Measurements from ENCODE around the gene PRRG4.
"Not testable (repeated sequence)": the region's sequence is repeated elsewhere in the genome, so short reads cannot be mapped to it uniquely, and the experiment has no call there.

Gene PRRG4

GRCh38 chr11:32885556-32885955 lies 55.8 kb downstream of the PRRG4 start:
- TF ChIP-seq, protein P1, sequence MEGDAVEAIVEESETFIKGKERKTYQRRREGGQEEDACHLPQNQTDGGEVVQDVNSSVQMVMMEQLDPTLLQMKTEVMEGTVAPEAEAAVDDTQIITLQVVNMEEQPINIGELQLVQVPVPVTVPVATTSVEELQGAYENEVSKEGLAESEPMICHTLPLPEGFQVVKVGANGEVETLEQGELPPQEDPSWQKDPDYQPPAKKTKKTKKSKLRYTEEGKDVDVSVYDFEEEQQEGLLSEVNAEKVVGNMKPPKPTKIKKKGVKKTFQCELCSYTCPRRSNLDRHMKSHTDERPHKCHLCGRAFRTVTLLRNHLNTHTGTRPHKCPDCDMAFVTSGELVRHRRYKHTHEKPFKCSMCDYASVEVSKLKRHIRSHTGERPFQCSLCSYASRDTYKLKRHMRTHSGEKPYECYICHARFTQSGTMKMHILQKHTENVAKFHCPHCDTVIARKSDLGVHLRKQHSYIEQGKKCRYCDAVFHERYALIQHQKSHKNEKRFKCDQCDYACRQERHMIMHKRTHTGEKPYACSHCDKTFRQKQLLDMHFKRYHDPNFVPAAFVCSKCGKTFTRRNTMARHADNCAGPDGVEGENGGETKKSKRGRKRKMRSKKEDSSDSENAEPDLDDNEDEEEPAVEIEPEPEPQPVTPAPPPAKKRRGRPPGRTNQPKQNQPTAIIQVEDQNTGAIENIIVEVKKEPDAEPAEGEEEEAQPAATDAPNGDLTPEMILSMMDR (IDR thresholded peaks at IDR 0.05; ENCODE audit: low read depth, low read length, missing control alignments), result no peak
- H3K4me3 ChIP-seq (ENCODE audit: low read depth, low read length), result no peak overlapping the region
- DNase-seq (ENCODE audit: low read depth), result no peak
- in situ Hi-C loops (cut with HindIII; ENCODE audit: low sequenced_read_pairs), result no loop called here

DNA sequence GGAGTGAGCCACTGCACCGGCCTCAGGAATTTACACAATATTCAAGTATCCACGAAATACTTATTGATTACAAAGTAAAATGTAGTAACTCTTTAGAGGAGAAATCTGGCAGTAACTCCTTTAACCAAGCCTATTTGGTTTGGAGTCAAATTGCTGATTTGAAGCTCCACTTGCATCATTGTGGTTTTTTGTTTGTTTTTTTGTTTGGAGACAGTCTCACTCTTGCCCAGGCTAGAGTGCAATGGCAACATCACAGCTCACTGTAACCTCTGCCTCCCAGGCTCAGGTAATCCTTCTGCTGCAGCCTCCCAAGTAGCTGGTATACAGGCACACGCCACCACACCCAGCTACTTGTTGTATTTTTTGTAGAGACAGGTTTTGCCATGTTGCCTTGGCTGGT lies 56.5 kb downstream of the PRRG4 start:
- in situ Hi-C loops (cut with HindIII; ENCODE audit: low sequenced_read_pairs), result no loop called here
- H3K4me3 ChIP-seq (ENCODE audit: low read depth, low read length), result no peak overlapping the region
- TF ChIP-seq, protein P1 (IDR thresholded peaks at IDR 0.05; ENCODE audit: low read depth, low read length, missing control alignments), result no peak
- DNase-seq (ENCODE audit: low read depth), result no peak

DNA sequence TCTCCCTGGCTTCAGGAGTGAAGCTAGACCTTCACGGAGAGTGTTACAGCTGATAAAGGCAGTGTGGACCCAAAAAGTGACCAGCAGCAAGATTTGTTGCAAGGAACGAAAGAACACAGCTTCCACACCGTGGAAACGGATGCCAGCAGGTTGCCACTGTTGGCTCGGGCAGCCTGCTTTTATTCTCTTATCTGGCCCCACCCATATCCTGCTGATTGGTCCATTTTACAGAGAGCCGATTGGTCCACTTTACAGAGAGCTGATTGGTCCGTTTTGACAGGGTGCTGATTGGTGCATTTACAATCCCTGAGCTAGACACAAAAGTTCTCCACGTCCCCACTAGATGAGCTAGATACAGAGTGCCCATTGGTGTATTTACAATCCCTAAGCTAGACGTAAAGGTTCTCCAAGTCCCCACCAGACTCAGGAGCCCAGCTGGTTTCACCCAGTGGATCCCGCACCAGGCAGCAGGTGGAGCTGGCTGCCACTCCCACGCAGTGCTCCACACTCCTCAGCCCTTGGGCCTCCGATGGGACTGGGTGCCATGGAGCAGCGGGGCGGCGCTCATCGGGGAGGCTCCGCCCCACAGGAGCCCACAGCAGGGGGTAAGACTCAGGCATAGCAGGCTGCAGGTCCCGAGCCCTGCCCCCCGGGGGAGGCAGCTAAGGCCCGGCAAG lies 58.1 kb downstream of the PRRG4 start:
- DNase-seq (ENCODE audit: low read depth); H3K4me3 ChIP-seq (ENCODE audit: low read depth, low read length); in situ Hi-C loops (cut with HindIII; ENCODE audit: low sequenced_read_pairs): not testable (repeated sequence)

DNA sequence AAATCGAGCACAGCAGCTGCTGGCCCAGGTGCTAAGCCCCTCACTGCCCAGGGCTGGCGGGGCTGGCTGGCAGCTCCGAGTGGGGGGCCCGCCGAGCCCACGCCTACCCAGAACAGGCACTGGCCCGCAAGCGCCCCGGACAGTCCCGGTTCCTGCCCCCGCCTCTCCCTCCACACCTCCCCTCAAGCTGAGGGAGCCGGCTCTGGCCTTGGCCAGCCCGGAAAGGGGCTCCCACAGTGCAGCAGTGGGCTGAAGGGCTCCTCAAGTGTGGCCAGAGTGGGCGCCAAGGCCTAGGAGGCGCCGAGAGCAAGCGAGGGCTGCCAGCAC lies 58.6 kb downstream of the PRRG4 start:
- in situ Hi-C loops (cut with HindIII; ENCODE audit: low sequenced_read_pairs); H3K4me3 ChIP-seq (ENCODE audit: low read depth, low read length): not testable (repeated sequence)

DNA sequence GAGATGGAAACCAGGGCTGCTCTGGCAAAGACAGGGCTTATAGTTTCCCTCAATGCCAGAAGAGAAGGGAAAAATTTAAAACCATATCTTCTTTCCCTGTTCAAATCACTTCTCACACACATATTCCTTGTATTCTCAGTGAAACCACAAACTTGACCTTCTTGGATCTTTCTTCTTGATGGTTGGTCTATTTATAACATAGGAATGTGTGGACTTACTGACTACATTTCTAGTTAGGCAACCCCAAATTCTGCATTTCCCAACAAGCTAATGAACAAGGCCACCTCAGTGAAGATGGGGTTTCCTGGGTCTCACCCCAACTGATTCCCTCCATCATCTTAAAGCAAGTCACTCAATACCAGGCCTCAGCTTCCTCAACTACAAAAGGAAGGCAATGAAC lies 59.1 kb downstream of the PRRG4 start:
- DNase-seq (ENCODE audit: low read depth), result no peak
- in situ Hi-C loops (cut with HindIII; ENCODE audit: low sequenced_read_pairs), result no loop called here
- H3K4me3 ChIP-seq (ENCODE audit: low read depth, low read length), result no peak overlapping the region
- TF ChIP-seq, protein P1 (IDR thresholded peaks at IDR 0.05; ENCODE audit: low read depth, low read length, missing control alignments), result no peak

More for the DNA sequence above, 58.6 kb downstream of the PRRG4 start:
- DNase-seq (ENCODE audit: low read depth), result not testable (repeated sequence)

DNA sequence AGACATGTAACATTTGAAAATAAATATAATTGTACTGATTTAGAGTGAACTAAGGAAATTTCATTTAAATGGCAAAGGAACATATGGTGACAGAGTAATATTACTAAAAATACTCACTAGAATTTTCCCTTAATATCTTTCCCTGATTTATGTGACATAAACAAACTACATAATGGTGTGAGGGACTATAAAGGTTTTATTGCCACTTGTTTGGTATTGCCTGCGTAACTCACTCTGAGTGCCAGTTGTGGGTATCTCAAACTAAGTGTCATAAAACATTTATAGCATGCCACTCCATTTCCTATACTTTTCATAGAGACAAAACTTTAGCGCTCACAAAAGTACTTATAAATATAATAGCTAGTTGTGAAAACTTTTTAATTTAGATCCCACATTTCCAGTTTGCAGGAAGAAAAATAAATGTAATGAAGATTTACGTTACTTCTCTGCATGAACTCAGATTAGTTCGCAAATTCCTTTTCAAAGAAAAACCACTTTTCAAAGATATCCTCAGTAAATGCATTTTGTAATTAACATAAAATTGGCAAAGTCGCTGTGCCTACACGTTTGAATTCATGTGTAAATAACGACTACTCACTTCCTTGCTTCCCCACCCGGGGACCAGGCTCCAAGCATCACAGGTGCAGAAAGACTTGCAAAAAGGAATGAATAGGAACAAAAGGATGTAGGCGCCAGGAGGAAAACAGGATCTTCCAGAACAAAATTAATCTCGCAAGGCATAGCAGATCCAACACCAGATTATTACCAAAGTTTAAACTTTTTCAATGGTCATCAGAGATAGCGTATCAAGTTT lies 61.3 kb downstream of the PRRG4 start:
- no peak overlapping the region for H3K4me3 ChIP-seq (ENCODE audit: low read depth, low read length)
- no peak for DNase-seq (ENCODE audit: low read depth)
- TF ChIP-seq, protein P1 (IDR thresholded peaks at IDR 0.05; ENCODE audit: low read depth, low read length, missing control alignments), result no peak
- in situ Hi-C loops (cut with HindIII; ENCODE audit: low sequenced_read_pairs), result no loop called here

DNA sequence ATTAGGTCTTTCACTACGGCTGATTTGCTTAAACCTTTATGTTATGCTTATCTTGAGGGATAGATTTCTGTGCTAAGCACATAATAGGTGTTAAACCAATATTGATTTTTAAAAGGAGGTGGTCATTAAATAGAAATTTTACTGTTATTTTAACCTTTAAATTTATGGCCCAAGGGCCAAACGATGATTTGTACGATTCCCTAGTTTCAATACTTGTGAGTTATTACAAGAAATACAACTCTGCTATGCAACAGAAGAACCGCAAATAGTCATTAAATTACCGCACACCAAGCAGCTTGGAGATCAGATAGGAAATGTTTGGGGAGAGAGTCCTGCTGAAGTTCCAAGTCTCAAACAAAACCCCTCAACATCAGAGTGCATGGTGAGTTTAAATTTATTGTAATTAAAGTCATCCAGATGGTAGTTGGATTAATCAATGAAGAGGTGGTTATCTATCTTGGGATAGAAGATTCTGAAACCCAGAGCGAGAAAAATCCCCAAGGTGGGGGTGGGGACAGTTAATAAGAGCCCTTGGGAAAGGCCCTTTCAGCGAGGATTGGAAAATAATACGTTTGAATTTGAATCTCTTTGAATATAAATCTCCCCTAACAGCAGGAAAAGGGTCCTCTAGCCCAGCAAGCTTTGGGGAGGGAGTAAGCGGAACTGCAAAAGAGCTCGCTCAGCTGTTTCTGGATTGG lies 62.1 kb downstream of the PRRG4 start:
- in situ Hi-C loops (cut with HindIII; ENCODE audit: low sequenced_read_pairs), result no loop called here

More for the DNA sequence above, 62.1 kb downstream of the PRRG4 start:
- H3K4me3 ChIP-seq (ENCODE audit: low read depth, low read length), result peak overlapping the region; percentile 76
- no peak for DNase-seq (ENCODE audit: low read depth)
- TF ChIP-seq, protein P1 (IDR thresholded peaks at IDR 0.05; ENCODE audit: low read depth, low read length, missing control alignments), result no peak

Measured in astrocyte of the cerebellum (primary cell).